SK-N-SH treated with all-trans-retinoic acid at 6 μM for 48 hours (cell line): ENCODE results near the gene THRB.

Experiments used
- ATAC-seq: fragments of 200-7000 bp; cut with Tn5 transposase; 3 replicates; pipeline ENCODE4 v1.9.1; 2020; ENCODE audit warnings: mild to moderate bottlenecking, moderate library complexity
- ARNTL ChIP-seq: fragments of 450-650 bp; formaldehyde crosslinking; IDR thresholded peaks from 2 replicates; pipeline ENCODE4 v1.5.0; 2020; ENCODE audit warnings: low read depth, mild to moderate bottlenecking, moderate library complexity, borderline replicate concordance
- CSDC2 ChIP-seq: fragments of 250-450 bp; sonication (Bioruptor Pico); IDR thresholded peaks from 2 replicates; pipeline ENCODE4 v1.5.0; 2020; ENCODE audit warnings: mild to moderate bottlenecking, moderate library complexity
- ESRRG ChIP-seq: fragments of 250-450 bp; sonication (Bioruptor Pico); IDR thresholded peaks from 2 replicates; pipeline ENCODE4 v1.6.1; 2021; ENCODE audit warnings: mild to moderate bottlenecking
- GLIS3 ChIP-seq: fragments of 250-450 bp; sonication (Bioruptor Pico); IDR thresholded peaks from 2 replicates; pipeline ENCODE4 v1.5.0; 2020; ENCODE audit warnings: mild to moderate bottlenecking, moderate library complexity
- ISL1 ChIP-seq: fragments of 250-450 bp; sonication (Bioruptor Pico); IDR thresholded peaks from 2 replicates; pipeline ENCODE4 v2.1.2; 2022; ENCODE audit warnings: mild to moderate bottlenecking, moderate library complexity
- OSR1 ChIP-seq: fragments of 250-450 bp; sonication (Bioruptor Pico); IDR thresholded peaks from 2 replicates; pipeline ENCODE4 v1.8.0; 2022; ENCODE audit warnings: moderate library complexity, mild to moderate bottlenecking, inconsistent platforms
- PPARA ChIP-seq: fragments of 250-450 bp; sonication (Bioruptor Pico); IDR thresholded peaks from 2 replicates; pipeline ENCODE4 v1.5.0; 2020; ENCODE audit warnings: mild to moderate bottlenecking, borderline replicate concordance
- RARB ChIP-seq: fragments of 250-450 bp; sonication (Bioruptor Pico); IDR thresholded peaks from 2 replicates; pipeline ENCODE4 v1.8.0; 2021; ENCODE audit warnings: mild to moderate bottlenecking, moderate library complexity
- SNAI2 ChIP-seq: fragments of 250-450 bp; sonication (Bioruptor Pico); IDR thresholded peaks from 2 replicates; pipeline ENCODE4 v1.5.0; 2020; ENCODE audit warnings: mild to moderate bottlenecking, moderate library complexity
- TCF4 ChIP-seq: fragments of 250-450 bp; sonication (Bioruptor Pico); IDR thresholded peaks from 2 replicates; pipeline ENCODE4 v1.8.0; 2021; ENCODE audit warnings: mild to moderate bottlenecking, moderate library complexity, borderline replicate concordance
- TOX ChIP-seq: fragments of 250-450 bp; sonication (Bioruptor Pico); IDR thresholded peaks from 2 replicates; pipeline ENCODE4 v1.8.0; 2021; ENCODE audit warnings: mild to moderate bottlenecking, moderate library complexity, borderline replicate concordance
- ZC3H10 ChIP-seq: fragments of 250-450 bp; sonication (Bioruptor Pico); IDR thresholded peaks from 2 replicates; pipeline ENCODE4 v1.5.1; 2021; ENCODE audit warnings: mild to moderate bottlenecking, moderate library complexity
- ZFP3 ChIP-seq: fragments of 250-450 bp; sonication (Bioruptor Pico); IDR thresholded peaks from 2 replicates; pipeline ENCODE4 v1.5.0; 2020; ENCODE audit warnings: mild to moderate bottlenecking, moderate library complexity
- ZFP30 ChIP-seq: fragments of 450-650 bp; formaldehyde crosslinking; IDR thresholded peaks from 2 replicates; pipeline ENCODE4 v1.5.0; 2022; ENCODE audit warnings: mild to moderate bottlenecking, moderate library complexity
- ZNF565 ChIP-seq: fragments of 450-650 bp; formaldehyde crosslinking; conservative IDR thresholded peaks from 2 replicates; pipeline ENCODE4 v1.5.0; 2020; ENCODE audit warnings: low read depth, mild to moderate bottlenecking, moderate library complexity
- ZNF70 ChIP-seq: fragments of 450-650 bp; formaldehyde crosslinking; IDR thresholded peaks from 2 replicates; pipeline ENCODE4 v1.5.0; 2020; ENCODE audit warnings: mild to moderate bottlenecking, moderate library complexity
- ZNF8 ChIP-seq: fragments of 450-650 bp; formaldehyde crosslinking; IDR thresholded peaks from 2 replicates; pipeline ENCODE4 v1.5.0; 2020; ENCODE audit warnings: mild to moderate bottlenecking, moderate library complexity
- TF ChIP-seq, protein P1 (sequence below): fragments of 250-450 bp; sonication (Bioruptor Pico); IDR thresholded peaks from 2 replicates; pipeline ENCODE4 v1.5.1; 2021; ENCODE audit warnings: mild to moderate bottlenecking, moderate library complexity
- TF ChIP-seq, protein P2 (sequence below): fragments of 250-450 bp; sonication (Bioruptor Pico); IDR thresholded peaks from 2 replicates; pipeline ENCODE4 v1.8.0; 2020; ENCODE audit warnings: mild to moderate bottlenecking, moderate library complexity, borderline replicate concordance
- TF ChIP-seq, protein P3 (sequence below): fragments of 250-450 bp; sonication (Bioruptor Pico); IDR thresholded peaks from 2 replicates; pipeline ENCODE4 v1.5.0; 2020; ENCODE audit warnings: mild to moderate bottlenecking, moderate library complexity
- TF ChIP-seq, protein P4 (sequence below): fragments of 250-450 bp; sonication (Bioruptor Pico); IDR thresholded peaks from 2 replicates; pipeline ENCODE4 v1.8.0; 2021; ENCODE audit warnings: low read depth, mild to moderate bottlenecking, moderate library complexity, borderline replicate concordance

Gene THRB

DNA sequence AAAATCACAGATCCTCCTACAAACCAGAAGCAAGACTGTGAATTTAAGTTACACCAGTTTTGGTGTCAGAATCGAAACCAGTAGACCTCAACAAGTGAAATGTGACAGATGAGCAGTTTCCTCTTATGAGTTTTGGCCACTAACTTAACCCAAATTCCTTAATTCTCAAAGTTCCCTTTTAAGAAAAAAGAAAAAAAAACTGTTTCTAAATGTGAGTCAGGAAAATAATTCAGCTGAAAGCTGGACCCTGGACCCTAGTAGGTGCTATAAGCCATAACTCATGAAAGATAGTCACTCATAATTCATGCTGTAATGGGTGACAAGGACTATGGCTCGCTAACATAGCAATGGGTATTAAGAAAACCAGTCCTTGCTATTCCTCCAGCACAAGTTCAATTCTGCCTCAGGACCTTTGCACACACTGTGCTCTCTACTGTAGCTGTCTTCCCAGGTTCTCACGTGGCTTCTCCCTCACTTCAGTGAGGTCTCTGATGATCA lies 9.0 kb upstream of the THRB start:
- no peak for ATAC-seq
- TF ChIP-seq CSDC2 (CRISPR knock-in tag) (no peak), ZFP3 (no peak), ZC3H10 (CRISPR knock-in tag) (no peak), ISL1 (no peak), ESRRG (CRISPR knock-in tag) (no peak), ZNF565 (CRISPR knock-in tag) (no peak), ZFP30 (CRISPR knock-in tag) (no peak), RARB (no peak), ARNTL (CRISPR knock-in tag) (no peak), SNAI2 (CRISPR knock-in tag) (no peak), GLIS3 (CRISPR knock-in tag) (no peak), OSR1 (CRISPR knock-in tag) (no peak)
- TF ChIP-seq, protein P1, sequence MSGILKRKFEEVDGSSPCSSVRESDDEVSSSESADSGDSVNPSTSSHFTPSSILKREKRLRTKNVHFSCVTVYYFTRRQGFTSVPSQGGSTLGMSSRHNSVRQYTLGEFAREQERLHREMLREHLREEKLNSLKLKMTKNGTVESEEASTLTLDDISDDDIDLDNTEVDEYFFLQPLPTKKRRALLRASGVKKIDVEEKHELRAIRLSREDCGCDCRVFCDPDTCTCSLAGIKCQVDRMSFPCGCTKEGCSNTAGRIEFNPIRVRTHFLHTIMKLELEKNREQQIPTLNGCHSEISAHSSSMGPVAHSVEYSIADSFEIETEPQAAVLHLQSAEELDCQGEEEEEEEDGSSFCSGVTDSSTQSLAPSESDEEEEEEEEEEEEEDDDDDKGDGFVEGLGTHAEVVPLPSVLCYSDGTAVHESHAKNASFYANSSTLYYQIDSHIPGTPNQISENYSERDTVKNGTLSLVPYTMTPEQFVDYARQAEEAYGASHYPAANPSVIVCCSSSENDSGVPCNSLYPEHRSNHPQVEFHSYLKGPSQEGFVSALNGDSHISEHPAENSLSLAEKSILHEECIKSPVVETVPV (CRISPR knock-in tag) = no peak
- TF ChIP-seq, all 23 proteins: peak for 0

DNA sequence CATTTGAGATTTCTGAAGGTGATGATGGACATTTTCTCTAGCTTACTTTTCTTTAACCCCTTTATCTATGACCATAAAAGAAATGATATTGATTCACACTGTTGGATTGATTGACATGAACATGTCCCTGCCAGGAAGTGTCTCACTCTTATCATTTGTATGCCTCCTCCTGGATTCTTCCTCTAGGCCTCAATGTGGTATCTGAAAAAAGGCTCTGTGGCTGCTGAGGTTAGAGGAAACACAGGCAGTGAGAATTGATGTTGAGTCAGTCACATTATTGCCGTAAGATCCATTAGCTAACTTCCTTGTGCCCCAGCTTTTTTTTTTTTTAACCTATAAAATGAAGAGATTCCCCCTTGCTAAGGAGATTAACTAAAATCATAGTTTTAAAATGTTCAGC lies 8.0 kb upstream of the THRB start:
- ATAC-seq = no peak
- no peak for TF ChIP-seq ZFP30 (CRISPR knock-in tag)
- TF ChIP-seq, protein P2, sequence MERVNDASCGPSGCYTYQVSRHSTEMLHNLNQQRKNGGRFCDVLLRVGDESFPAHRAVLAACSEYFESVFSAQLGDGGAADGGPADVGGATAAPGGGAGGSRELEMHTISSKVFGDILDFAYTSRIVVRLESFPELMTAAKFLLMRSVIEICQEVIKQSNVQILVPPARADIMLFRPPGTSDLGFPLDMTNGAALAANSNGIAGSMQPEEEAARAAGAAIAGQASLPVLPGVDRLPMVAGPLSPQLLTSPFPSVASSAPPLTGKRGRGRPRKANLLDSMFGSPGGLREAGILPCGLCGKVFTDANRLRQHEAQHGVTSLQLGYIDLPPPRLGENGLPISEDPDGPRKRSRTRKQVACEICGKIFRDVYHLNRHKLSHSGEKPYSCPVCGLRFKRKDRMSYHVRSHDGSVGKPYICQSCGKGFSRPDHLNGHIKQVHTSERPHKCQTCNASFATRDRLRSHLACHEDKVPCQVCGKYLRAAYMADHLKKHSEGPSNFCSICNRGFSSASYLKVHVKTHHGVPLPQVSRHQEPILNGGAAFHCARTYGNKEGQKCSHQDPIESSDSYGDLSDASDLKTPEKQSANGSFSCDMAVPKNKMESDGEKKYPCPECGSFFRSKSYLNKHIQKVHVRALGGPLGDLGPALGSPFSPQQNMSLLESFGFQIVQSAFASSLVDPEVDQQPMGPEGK (CRISPR knock-in tag) = no peak
- TF ChIP-seq, all 23 proteins: peak for 0

DNA sequence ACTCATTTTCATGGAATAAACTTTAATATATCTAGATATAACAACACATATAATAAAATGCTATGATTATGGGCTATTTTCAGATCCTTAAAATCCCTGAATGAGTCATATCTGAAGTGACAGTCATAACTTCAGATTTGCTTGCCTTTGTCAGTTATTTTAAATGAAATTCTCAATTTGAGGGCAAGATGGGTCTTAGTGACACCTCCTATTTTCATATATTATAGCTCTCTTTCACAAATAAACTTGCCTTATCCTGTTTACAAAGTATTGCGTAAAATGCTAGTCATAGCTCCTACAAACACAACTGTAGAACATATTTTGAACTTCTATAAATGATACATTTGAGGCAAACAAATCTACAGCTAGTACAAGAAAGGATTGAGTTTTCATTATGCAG lies 6.2 kb upstream of the THRB start:
- ATAC-seq = no peak
- TF ChIP-seq CSDC2 (CRISPR knock-in tag) (no peak), SNAI2 (CRISPR knock-in tag) (no peak), ESRRG (CRISPR knock-in tag) (no peak), OSR1 (CRISPR knock-in tag) (no peak), TCF4 (no peak), ZNF8 (CRISPR knock-in tag) (no peak), ZNF70 (CRISPR knock-in tag) (no peak), PPARA (CRISPR knock-in tag) (no peak), TOX (CRISPR knock-in tag) (no peak), ARNTL (CRISPR knock-in tag) (no peak), ISL1 (no peak), GLIS3 (CRISPR knock-in tag) (no peak), RARB (no peak)
- TF ChIP-seq, protein P3, sequence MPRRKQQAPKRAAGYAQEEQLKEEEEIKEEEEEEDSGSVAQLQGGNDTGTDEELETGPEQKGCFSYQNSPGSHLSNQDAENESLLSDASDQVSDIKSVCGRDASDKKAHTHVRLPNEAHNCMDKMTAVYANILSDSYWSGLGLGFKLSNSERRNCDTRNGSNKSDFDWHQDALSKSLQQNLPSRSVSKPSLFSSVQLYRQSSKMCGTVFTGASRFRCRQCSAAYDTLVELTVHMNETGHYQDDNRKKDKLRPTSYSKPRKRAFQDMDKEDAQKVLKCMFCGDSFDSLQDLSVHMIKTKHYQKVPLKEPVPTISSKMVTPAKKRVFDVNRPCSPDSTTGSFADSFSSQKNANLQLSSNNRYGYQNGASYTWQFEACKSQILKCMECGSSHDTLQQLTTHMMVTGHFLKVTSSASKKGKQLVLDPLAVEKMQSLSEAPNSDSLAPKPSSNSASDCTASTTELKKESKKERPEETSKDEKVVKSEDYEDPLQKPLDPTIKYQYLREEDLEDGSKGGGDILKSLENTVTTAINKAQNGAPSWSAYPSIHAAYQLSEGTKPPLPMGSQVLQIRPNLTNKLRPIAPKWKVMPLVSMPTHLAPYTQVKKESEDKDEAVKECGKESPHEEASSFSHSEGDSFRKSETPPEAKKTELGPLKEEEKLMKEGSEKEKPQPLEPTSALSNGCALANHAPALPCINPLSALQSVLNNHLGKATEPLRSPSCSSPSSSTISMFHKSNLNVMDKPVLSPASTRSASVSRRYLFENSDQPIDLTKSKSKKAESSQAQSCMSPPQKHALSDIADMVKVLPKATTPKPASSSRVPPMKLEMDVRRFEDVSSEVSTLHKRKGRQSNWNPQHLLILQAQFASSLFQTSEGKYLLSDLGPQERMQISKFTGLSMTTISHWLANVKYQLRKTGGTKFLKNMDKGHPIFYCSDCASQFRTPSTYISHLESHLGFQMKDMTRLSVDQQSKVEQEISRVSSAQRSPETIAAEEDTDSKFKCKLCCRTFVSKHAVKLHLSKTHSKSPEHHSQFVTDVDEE (CRISPR knock-in tag) = no peak
- TF ChIP-seq, protein P1 (CRISPR knock-in tag) = no peak
- TF ChIP-seq, protein P2 (CRISPR knock-in tag) = no peak
- TF ChIP-seq, protein P4, sequence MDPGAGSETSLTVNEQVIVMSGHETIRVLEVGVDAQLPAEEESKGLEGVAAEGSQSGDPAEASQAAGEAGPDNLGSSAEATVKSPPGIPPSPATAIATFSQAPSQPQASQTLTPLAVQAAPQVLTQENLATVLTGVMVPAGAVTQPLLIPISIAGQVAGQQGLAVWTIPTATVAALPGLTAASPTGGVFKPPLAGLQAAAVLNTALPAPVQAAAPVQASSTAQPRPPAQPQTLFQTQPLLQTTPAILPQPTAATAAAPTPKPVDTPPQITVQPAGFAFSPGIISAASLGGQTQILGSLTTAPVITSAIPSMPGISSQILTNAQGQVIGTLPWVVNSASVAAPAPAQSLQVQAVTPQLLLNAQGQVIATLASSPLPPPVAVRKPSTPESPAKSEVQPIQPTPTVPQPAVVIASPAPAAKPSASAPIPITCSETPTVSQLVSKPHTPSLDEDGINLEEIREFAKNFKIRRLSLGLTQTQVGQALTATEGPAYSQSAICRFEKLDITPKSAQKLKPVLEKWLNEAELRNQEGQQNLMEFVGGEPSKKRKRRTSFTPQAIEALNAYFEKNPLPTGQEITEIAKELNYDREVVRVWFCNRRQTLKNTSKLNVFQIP = no peak
